Measurements from ENCODE around the gene PAIP2B. TPM values are rescaled to one million over a fixed set of nuclear protein-coding genes. Genes with fewer than 3 reads are reported as not detected.
A peak's percentile ranks its signal among the peaks of the same experiment; 100 is the strongest.
"Not testable (repeated sequence)": the region's sequence is repeated elsewhere in the genome, so short reads cannot be mapped to it uniquely, and the experiment has no call there.

Gene PAIP2B
- total RNA-seq, 1 experiment from 2014 or later, result 0.97 TPM

- DNase-seq (ENCODE audit: extremely low read depth, low read depth), result peak; percentile 64
Measured at GRCh38 chr2:71223767-71224333, 3.1 kb downstream of the PAIP2B start.

GRCh38 chr2:71220743-71221142, 6.2 kb downstream of the PAIP2B start:
- DNase-seq (ENCODE audit: extremely low read depth, low read depth), result no peak

DNA sequence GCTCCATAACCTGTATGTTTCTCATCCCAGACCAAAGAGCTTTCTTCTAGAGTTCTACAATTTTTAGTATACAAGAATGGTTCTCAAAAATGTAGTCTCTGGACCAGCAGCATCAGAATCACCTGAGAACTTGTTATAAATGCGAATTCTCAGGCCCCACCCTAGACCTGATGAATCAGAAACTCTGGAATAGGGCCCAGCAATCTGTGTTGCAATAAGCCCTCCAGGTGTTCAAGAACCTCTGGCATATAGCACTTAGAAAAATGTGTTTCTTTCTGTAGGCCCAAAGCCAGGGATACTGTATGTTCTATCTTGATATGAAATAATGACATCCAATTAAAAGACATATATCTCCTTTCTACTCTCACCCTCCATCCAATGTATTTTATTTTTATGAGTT, 10.4 kb downstream of the PAIP2B start:
- DNase-seq (ENCODE audit: extremely low read depth, low read depth), result no peak

DNA sequence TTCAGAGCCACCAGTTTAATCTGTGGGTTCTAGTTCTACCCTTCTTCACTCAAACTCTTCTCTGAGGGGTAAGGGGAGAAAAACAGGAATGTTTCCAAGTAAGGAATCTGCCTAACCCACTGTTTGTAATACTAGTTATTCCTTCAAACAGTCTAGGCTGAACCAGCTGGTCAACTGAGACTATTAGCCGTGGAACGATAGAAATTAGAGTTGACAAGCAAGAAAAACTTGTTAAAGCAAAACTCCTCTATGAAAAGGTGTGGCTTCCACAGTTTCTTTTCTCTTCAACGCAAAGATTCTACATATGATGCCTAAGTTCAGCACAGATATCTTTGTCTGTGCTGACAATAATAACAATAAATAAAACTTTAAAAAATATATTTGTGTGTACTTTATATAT, 11.5 kb downstream of the PAIP2B start:
- DNase-seq (ENCODE audit: extremely low read depth, low read depth), result no peak

GRCh38 chr2:71212336-71212735, 14.6 kb downstream of the PAIP2B start:
- no peak for DNase-seq (ENCODE audit: extremely low read depth, low read depth)

GRCh38 chr2:71210292-71210691, 16.6 kb downstream of the PAIP2B start:
- no peak for DNase-seq (ENCODE audit: extremely low read depth, low read depth)

GRCh38 chr2:71208756-71209155, 18.1 kb downstream of the PAIP2B start:
- DNase-seq (ENCODE audit: extremely low read depth, low read depth), result no peak

- DNase-seq (ENCODE audit: extremely low read depth, low read depth), result no peak
Measured at GRCh38 chr2:71207601-71208000, 19.3 kb downstream of the PAIP2B start.

DNA sequence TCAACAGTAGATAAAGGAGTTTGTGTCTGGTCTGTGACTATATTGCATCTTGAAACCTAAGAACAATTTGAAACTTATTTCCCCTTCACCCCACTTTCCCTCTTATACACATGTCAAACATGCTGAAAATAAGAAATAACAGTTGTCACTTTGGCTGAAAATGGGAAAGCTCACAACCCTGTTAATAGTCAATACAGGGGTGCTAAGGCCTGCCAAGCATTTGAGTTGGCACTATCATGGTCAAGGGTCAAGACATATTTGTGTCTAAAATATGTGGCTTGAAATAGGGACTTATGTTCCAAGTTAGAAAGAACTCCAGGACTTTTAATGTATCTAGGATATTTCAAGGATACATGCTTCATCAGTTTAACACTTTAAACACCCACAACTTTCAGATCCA, 20.6 kb downstream of the PAIP2B start:
- DNase-seq (ENCODE audit: extremely low read depth, low read depth), result no peak

GRCh38 chr2:71191570-71191943, 35.3 kb downstream of the PAIP2B start:
- DNase-seq (ENCODE audit: extremely low read depth, low read depth), result no peak

GRCh38 chr2:71190656-71191569, 36.0 kb downstream of the PAIP2B start:
- peak; percentile 5 for DNase-seq (ENCODE audit: extremely low read depth, low read depth)

- DNase-seq (ENCODE audit: extremely low read depth, low read depth), result no peak
Measured at GRCh38 chr2:71187589-71187988, 39.3 kb downstream of the PAIP2B start.

GRCh38 chr2:71186973-71187372, 39.9 kb downstream of the PAIP2B start:
- DNase-seq (ENCODE audit: extremely low read depth, low read depth), result no peak

DNA sequence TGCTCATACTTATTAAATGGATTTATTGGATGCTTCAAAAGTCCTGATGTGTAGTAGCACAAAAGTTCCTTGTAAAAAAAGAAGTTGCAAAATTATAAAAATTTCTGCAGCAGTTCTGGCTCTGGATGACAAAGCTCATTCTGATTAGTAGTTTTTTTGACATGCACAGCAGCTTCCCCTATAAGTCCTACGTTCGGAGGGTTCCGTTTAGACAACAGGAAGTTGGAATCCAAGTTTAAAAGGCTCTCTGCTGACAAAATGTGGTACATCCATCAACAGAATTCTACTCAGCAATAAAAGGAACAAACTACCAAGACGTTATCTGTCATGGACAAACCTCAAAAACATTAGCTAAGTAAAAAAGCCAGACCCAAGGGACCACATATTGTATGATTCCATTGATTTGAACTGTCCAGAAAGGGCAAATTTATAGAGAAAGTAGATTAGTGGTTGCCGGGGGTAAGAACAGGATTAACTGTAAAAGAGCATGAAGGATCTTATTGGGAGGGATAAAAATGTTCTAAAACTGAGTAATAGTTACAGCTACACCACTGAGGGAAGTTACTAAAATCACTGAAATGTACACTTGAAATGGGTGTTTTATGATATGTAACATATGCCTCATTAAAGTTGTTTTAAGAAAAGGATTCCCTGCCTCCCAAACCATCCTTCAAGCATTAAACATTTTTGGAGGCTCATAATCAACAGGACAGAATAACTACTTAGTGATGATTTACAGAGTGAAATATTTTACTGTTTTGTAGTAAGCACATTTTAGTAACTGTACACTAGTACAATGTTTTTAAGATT, 43.4 kb downstream of the PAIP2B start:
- DNase-seq (ENCODE audit: extremely low read depth, low read depth), result not testable (repeated sequence)

GRCh38 chr2:71181316-71181715, 45.6 kb downstream of the PAIP2B start:
- DNase-seq (ENCODE audit: extremely low read depth, low read depth), result no peak

- DNase-seq (ENCODE audit: extremely low read depth, low read depth), result not testable (repeated sequence)
Measured at GRCh38 chr2:71178836-71179235, 48.1 kb downstream of the PAIP2B start.

DNA sequence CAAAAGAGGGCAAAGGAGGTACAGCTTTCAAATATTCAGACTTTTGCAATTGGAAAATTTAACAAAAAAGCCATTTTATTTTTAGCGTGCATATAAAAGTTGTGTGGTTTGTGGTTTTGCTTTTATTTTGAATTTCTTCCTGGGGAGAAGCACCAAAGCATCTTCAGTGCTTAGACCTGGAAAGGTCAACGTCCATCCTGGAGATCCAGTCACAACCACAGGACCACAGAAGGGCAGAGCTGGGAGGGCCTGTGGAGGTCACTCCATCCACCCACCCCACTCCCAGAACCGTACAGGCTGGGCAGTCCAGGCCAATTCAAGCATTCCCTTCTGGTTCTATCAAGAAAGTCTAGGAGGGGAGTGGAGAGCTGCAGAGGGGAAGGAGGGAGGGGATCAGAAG, 52.7 kb downstream of the PAIP2B start:
- no peak for DNase-seq (ENCODE audit: extremely low read depth, low read depth)

DNA sequence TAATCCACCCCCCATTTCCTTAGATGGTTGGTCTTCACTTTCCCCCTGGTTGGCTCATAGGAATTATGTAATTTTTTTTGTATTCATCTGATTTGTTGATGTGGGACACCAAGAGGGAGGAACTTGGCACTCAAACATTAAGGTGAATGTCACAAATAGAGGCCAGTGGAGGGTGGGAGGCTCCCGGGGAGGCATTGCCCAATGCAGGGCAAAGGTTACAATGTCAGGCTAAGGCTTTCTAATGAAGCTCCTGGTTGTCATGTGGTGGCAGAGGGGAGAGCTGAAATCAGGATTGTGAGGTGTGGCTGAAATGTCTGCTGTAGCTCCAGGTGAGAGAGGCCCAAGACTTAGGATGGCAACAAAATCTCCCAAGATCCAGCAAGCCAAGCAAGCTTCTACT, 53.8 kb downstream of the PAIP2B start:
- DNase-seq (ENCODE audit: extremely low read depth, low read depth), result no peak

GRCh38 chr2:71166812-71167211, 60.1 kb downstream of the PAIP2B start:
- no peak for DNase-seq (ENCODE audit: extremely low read depth, low read depth)

GRCh38 chr2:71157124-71157793, 69.6 kb downstream of the PAIP2B start:
- peak; percentile 52 for DNase-seq (ENCODE audit: extremely low read depth, low read depth)

DNA sequence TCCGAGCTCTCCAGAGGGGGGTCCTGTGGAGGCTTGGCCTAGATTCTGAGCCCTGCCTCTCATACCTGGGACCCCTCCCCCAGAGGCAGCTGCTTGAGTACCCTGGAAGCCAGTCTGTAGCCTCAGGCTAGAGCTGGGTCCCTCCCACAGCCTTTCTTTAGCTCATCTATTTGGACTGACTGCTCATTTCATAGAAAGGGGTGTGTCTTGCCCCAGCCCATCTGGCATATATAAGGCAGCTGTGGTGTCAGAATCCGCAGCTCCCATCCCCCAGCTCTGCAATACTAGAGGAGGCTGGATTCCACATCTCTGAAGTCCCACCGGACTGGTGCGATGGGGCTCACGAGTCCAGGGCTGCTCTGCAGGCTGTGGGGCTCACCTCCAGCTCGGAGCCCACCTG, 70.3 kb downstream of the PAIP2B start:
- no peak for DNase-seq (ENCODE audit: extremely low read depth, low read depth)
